ENCODE data around the gene SMIM45.
A peak's percentile ranks its signal among the peaks of the same experiment; 100 is the strongest.
"Not testable (repeated sequence)": the region's sequence is repeated elsewhere in the genome, so short reads cannot be mapped to it uniquely, and the experiment has no call there.

The SMIM45 gene

DNA sequence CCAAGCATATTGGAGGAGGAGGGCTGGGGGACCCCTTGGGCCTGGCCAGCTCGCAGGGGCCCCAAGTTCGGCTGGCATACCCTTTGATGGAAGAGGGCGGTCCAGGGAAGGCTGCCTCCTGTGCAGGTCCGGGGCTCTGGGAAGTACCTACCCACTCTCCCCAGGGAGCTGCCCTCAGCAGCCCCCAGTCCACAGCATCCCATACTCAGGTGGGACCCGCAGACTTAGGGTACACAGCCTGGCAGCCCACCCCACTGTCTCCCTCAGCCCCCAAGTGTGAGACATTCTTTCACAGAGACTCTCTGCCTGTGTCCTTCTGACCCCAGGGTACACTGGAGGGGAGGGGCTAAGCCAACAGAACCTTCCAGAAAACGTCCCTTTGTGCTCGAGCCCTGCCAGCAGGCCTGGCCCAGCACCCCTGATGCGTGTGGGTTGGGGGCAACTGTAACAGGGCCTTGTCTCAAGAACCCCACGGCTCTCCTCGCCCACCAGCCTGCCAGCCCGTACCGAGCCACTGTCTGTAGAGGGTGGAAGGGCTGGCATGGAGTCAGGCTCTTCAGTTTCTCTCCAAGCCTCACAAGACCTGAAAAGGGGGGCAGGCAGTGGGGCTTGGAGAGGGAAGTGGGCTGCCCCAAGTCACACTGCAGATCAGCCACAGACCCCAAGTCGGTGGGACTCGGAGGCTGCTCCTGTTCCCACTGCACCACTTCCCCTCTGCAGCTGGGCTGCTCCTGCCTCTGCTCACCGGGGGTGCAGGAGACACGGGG, 18.4 kb upstream of the SMIM45 start:
- no peak for TF ChIP-seq JUND (IDR thresholded peaks at IDR 0.05; ENCODE audit: low read depth)
- in situ Hi-C loops (cut with HindIII; ENCODE audit: low pct_unique_long_range_greater_than_20kb, low sequenced_read_pairs), result no loop called here
- DNase-seq (ENCODE audit: low read depth in 1 of 2, low spot score in 1 of 2), result no peak

DNA sequence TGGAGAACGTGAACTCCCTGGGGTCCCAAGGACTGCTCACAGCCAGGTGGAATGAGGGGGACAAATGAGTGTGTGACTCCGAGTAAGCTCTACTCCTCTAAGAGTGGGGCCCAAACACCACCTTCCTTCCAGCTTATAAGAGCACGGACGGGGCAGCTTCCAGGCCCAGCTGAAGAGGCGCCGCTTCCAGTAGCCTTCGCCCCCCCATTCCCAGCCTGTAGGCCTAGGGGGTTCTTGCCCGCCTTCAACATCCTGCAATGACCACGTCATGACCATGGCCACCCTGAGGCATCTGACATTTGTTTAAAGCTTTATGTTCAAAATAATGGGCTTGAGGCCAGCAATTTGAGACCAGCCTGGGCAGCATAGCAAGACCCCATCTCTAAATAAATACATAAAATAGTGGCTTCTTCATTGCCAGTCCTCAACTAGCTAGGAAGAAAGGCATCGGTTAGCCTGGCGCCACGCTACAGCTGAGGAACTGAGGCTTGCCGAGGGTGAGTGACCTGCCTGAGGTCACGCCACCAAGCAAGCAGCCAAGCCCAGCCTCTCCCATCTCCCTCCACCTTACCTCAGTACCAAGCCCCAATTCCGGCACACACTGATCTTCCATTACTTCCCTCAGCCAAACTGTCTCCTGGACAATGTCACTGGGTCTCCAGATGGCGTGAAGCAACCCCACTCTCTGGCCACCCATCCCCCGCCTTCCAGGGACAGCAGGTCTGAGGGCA, 17.5 kb upstream of the SMIM45 start:
- DNase-seq (ENCODE audit: low read depth in 1 of 2, low spot score in 1 of 2), result no peak
- in situ Hi-C loops (cut with HindIII; ENCODE audit: low pct_unique_long_range_greater_than_20kb, low sequenced_read_pairs), result no loop called here
- TF ChIP-seq JUND (IDR thresholded peaks at IDR 0.05; ENCODE audit: low read depth), result no peak

DNA sequence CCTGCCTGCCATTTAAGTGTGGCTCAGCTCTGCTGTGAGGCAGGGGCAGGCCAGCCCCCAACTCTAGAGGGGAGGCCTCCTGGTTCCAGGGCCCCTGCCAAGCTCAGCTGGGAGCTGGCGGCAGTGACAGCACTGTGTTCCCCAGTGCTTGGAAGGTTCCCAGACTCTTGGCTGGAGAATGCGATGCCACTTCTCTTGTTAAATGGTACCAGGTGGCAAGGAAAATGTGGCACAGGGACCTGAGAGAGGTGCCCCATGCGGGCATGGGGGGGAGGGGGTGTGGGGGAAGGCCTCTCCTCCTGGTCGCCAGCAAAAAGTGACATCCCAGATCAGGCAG, 17.0 kb upstream of the SMIM45 start:
- in situ Hi-C loops (cut with HindIII; ENCODE audit: low pct_unique_long_range_greater_than_20kb, low sequenced_read_pairs), result no loop called here
- DNase-seq (ENCODE audit: low read depth in 1 of 2, low spot score in 1 of 2), result no peak
- no peak for TF ChIP-seq JUND (IDR thresholded peaks at IDR 0.05; ENCODE audit: low read depth)

DNA sequence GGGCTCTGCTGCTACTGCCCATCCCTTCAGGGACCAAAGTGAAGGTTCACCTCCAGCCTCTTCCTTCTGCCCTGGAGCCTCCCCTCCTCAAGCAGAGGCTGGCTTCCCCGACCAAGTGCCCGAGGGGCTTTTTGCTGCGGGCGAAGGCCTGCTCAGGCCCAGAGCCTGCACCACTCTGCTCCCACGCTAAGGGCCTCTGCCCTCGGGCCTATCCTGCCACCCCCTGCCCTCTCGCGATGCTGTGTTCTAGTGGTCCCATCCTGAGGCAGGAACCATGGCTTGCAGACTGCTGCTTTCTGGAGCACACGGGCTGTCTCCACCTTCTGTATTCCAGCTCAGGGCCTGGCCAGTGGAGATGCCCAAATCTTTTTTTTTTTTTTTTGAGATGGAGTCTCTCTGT, 16.4 kb upstream of the SMIM45 start:
- TF ChIP-seq JUND (IDR thresholded peaks at IDR 0.05; ENCODE audit: low read depth), result no peak
- in situ Hi-C loops (cut with HindIII; ENCODE audit: low pct_unique_long_range_greater_than_20kb, low sequenced_read_pairs), result no loop called here
- DNase-seq (ENCODE audit: low read depth in 1 of 2, low spot score in 1 of 2), result no peak

DNA sequence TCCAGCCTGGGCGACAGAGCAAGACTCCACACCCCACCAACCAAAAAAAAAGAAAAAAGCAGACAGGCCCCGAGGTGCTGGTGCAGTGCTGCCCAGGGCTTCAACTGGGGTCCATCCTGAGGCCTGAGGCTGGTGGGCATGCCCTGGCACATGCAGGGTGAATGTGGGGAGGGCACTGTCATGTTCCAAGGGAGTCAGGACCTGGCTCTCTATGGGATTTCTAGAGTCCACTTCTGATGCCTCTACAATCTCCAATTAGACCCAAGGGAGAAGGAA, 15.1 kb upstream of the SMIM45 start:
- DNase-seq (ENCODE audit: low read depth in 1 of 2, low spot score in 1 of 2), result no peak
- in situ Hi-C loops (cut with HindIII; ENCODE audit: low pct_unique_long_range_greater_than_20kb, low sequenced_read_pairs), result no loop called here
- no peak for TF ChIP-seq JUND (IDR thresholded peaks at IDR 0.05; ENCODE audit: low read depth)

DNA sequence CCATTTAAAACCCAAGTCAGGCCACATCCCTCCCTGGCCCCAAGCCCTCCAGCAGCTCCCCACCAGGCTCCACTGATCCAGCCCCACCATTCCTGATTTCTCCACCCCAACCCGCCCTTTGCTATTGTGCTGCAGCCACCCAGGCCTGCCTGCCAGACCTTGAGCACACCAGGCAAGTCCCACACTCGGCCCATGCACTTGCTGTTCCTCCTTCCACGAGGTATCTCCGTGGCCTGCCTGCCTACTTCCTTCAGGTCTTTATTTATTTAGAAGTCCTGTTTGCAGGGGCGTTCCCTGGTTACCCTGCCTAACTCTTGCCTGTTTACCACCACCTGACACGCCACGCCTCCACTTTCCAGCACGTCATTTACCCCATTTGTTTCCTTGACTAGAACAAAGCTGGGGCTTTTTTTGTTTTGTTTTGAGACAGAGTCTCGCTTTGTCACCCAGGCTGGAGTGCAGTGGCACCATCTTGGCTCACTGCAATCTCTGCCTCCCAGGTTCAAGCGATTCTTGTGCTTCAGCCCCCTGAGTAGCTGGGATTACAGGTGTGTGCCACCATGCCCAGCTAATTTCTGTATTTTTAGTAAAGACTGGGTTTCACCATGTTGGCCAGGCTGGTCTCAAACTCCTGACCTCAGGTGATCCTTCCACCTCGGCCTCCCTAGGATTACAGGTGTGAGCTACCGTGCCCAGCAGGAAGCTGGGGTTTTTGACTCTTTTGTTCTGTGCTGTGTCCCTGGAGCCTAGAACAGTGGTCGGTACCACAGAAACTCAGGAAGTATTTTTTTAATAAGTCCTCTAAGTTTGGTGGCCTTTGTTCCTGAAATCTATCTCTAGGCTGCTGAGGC, 11.7 kb upstream of the SMIM45 start:
- peak in 1 of 2 experiments; percentile 78 for DNase-seq (ENCODE audit: low read depth in 1 of 2, low spot score in 1 of 2)
- in situ Hi-C loops (cut with HindIII; ENCODE audit: low pct_unique_long_range_greater_than_20kb, low sequenced_read_pairs), result no loop called here
- no peak for TF ChIP-seq JUND (IDR thresholded peaks at IDR 0.05; ENCODE audit: low read depth)

DNA sequence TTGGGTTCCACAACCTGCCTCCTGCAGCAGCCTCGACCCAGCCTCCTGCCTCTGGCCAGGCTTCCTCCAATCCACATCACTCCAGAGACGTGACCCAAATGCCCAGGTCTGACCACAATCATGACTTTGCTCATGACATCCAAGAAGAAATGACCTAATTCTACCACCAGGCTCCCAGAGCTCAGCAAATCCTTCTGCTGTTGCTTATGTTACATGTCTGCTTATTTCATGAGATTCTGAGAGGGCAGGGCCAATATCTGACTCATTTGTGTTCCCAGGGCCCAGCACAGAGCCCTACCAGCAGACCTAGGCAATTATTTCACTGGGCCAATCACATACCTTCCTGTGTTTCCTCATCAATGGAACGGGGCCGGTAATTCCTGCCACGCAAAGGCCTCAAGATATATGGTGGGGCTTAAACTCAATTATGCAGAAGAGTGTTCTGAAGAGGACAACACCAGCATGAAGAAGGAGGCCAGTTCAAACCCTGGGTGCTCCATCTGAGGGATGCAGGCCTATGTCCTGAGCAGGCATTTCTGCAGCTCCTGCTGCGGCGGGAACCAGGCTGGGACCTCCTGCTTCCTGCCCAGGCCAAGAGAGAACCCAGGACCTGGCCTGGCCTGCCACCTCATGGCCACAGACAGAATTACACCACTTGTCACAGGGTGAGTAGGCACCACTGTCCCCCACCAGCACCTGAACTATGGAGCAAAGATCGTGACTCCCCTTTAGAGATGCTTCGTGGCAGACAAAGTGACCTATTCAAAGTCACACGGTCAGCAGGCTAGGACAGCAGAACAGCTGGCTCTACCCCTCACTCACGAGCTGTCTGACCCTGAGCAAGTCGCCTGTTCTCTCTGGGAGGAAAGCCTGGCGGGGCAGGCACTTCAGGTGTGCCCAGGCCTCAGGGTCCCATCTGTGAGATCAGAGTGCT, 10.9 kb upstream of the SMIM45 start:
- in situ Hi-C loops (cut with HindIII; ENCODE audit: low pct_unique_long_range_greater_than_20kb, low sequenced_read_pairs), result no loop called here
- TF ChIP-seq JUND (IDR thresholded peaks at IDR 0.05; ENCODE audit: low read depth), result no peak
- DNase-seq (ENCODE audit: low read depth in 1 of 2, low spot score in 1 of 2), result peak in 1 of 2 experiments; percentile 78

DNA sequence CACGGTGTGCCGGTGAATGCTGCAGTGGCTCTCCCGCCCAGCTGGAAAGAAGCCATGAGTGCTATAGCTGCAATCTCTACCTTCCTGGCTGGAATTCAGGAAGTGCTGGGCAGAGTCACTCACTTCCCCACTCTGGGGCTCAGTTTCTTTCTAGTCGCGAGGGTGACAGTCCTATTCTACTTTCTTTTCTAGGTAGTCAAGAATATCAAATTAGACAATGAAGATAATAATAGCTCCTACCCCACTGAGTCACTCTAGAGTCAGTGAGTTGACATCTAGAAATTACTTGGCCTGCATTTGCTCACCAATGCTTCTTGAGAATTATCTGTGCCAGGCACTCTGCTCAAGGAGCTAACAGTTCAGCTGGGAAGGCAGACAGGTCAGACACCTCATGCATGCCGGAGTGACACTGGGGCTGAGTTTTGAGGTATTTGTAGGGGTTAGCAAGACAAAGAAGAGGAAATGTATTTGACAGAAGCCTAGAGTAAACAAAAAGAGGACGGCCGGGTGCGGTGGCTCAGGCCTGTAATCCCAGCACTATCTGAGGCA, 8.2 kb upstream of the SMIM45 start:
- TF ChIP-seq JUND (IDR thresholded peaks at IDR 0.05; ENCODE audit: low read depth), result no peak
- no peak for DNase-seq (ENCODE audit: low read depth in 1 of 2, low spot score in 1 of 2)
- in situ Hi-C loops (cut with HindIII; ENCODE audit: low pct_unique_long_range_greater_than_20kb, low sequenced_read_pairs), result no loop called here

DNA sequence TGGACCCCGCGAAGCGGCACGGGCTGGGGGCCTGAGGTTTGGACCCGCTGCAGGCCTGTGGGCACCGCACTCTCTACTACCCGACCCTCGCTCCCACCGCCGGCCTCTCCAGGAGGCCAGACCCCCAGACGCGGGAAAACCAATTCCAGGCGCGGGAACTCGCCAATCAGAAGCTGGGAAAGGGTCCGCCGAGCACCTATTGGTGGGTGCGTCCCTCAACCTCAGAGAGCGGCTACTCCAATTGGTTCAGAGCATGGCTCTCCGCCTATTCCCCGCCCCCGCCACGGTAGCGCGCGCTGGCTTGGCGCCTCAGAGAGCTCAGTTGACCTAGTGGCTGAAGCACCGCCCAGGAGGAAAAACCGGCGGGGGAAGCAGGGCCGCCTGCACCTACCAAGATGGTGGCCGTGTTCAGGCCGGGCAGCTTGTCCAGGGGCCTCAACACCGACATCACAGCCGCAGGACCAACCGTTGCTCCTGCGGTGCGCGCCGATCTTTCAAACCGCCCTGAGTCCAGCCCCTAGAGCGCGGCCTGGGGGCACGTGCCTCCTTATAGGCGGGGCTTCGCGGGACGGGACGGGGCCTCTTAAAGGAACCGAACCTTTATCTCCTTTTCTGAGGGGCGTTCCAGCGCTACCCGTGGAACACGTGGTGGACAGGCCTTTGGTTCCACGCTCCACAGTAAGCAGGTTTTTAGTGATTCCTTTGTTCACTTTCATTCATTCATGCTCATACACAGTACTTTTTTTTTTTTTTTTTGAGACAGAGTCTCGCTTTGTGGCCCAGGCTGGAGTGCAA, 5.1 kb upstream of the SMIM45 start, which contains the start of gene CENPM:
Gene CENPM (minus strand): TSS at position 524 of the 795 bp plus-strand sequence. CDS start 76 bp downstream, at position 448.
- no peak for TF ChIP-seq JUND (IDR thresholded peaks at IDR 0.05; ENCODE audit: low read depth)
- peak; percentile 81 to 96 for DNase-seq (ENCODE audit: low read depth in 1 of 2, low spot score in 1 of 2)
- in situ Hi-C loops (cut with HindIII; ENCODE audit: low pct_unique_long_range_greater_than_20kb, low sequenced_read_pairs), result no loop called here

DNA sequence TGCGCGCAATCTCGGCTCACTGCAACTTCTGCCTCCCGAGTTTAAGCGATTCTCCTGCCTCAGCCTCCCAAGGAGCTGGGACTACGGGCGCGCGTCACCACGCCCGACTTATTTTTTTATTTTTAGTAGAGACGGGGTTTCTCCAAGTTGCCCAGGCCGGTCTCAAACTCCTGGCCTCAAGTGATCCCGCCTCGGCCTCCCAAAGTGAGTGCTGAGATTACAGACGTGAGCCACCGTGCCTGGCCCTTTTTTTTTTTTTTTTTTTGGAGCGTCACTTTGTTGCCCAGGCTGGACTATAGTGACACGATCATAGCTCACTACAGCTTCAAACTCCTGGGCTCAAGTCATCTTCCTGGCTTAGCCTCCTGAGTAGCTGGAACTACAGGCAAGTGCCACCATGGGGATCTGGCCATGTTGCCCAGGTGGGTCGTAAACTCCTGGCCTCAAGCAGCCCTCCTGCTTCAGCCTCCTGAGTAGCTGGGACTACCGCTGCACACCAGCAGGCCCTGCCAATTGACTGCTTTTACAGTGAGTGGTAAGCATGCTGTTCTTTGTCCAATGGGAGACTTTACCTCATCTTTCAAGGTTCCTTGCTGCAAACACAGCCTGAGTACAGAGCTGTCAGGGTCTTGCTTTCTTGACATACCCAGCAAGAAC, 4.4 kb upstream of the SMIM45 start:
- no peak for TF ChIP-seq JUND (IDR thresholded peaks at IDR 0.05; ENCODE audit: low read depth)
- DNase-seq (ENCODE audit: low read depth in 1 of 2, low spot score in 1 of 2), result no peak
- in situ Hi-C loops (cut with HindIII; ENCODE audit: low pct_unique_long_range_greater_than_20kb, low sequenced_read_pairs), result no loop called here

DNA sequence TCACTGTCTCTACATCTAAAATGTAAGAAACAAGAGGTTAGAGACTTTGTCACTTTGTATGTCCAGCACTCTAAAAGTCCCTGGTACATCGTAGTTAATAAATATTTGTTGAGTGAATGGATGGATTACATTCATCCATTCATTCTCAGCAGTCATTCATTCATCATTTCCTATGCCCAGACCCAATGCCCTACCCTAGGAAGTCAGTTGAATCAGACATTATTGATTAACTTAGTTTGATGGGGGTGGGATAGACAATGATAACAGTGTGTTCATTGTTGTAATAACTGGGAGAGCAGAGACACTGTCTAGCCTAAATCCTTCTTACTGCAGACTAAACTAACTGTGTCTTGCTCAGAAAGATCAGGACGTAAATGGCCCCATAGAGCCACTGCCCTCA, 3.8 kb upstream of the SMIM45 start:
- DNase-seq (ENCODE audit: low read depth in 1 of 2, low spot score in 1 of 2), result no peak
- no peak for TF ChIP-seq JUND (IDR thresholded peaks at IDR 0.05; ENCODE audit: low read depth)
- in situ Hi-C loops (cut with HindIII; ENCODE audit: low pct_unique_long_range_greater_than_20kb, low sequenced_read_pairs), result no loop called here

DNA sequence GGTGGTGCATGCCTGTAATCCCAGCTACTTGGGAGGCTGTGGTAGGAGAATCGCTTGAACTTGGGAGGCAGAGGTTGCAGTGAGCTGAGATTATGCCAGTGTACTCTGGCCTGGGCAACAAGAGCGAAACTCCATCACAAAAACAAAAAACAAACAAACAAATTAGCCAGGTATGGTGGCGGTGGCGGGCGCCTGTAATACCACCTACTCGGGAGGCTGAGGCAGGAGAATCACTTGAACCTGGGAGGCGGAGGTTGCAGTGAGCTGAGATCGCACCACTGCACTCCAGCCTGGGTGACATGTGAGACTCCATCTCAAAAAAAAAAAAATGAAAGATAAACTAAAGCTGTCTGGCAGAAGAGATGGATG, 3.0 kb upstream of the SMIM45 start:
- DNase-seq (ENCODE audit: low read depth in 1 of 2, low spot score in 1 of 2); in situ Hi-C loops (cut with HindIII; ENCODE audit: low pct_unique_long_range_greater_than_20kb, low sequenced_read_pairs): not testable (repeated sequence)
